ENCODE results near the gene KNG1.

The KNG1 gene

DNA sequence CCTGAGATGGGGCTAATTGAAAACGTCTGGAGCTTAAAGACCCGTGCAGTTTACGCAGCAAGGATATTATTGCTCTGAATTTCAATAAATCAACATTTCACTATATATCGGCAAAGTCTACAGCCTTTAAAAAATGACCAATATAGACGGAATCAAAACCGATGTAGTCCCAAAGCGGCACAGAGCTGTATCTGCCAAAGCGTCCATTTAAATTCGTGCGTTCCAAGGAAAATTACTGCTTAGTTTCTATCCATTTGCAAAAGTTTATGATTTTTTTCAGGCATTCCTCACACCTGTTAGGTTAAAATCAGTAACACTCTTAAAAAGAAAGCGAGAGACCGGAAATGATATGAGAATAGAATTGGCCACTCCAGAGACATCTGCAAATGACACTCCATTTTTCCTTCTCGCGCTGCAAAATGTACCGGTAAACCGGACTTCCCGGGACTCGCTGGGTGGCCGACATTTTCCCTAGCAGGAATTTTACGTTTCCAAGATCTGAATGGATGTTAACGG, 65.4 kb downstream of the KNG1 start:
- DNase-seq: no peak

DNA sequence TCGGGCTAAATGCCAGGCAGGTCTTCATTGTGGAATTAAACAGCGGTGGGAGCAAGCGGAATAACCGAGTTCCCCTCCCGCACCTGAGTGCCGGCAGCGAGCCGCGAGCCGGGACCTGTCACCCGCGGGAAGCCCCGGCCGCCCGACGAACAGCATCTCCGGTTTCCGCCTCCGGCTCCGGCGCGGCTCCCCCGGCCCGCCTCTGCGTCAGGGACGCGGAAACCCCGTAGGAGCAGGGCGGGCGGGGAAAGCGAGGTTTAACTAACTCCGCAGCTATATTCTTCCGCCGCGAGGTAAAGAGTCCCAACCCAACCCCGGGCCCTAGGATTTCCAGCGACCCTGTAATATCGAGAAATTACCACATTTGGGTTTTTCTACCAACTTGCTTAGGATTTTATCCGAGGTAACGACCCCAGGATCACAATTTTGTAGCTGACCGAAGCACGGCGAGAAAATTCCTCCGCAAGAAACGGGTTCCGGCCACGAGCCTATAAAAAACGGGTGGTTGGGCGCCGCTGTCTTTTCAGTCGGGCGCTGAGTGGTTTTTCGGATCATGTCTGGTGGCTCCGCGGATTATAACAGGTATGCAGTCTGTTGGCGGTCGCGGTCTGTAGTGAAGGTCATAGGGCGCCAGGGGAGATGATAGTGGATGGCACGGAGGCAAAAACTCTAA, 66.0 kb downstream of the KNG1 start, which contains the start of gene EIF4A2:
TSS of gene EIF4A2 (plus strand) at position 520 of the 673 bp plus-strand sequence. CDS start at position 554, 34 bp downstream.
- DNase-seq: peak; percentile 94

DNA sequence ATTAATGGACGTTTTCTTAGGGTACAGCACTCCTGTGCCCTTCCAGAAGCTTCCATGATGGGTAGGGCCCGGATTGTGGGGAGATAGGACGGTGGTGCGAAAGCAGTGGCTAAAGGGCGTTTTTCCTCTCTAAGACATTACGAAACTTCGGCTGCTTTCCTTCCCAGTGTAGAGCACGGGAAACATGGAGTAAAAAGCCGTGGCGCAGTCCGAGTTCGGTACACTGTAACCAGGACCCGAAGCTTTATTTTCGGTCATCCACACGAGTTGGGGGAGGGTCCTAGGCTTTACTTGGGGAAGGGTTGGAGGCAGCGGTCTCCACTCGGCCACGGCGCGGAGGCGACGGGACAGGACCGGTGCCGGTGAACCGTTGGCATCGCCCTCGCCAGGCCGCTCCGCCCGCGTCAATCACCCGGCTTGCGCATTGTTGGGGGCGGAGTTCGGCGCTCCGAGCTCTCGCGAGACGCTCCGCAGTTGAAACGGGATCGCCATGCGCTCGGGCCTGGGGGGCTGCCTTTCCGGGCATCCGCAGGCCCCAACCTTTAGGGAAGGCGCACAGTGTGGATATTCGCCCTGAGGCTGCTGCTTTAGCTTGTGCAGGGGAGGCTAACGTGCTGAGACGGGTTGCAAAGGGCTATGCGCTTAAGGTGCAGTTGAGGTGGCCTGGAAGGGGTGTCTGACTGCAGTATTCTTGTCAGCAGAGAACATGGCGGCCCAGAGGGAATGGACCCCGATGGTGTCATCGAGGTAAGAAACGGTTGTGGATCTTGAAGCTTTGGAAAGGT, 66.8 kb downstream of the KNG1 start:
- DNase-seq: peak; percentile 84

DNA sequence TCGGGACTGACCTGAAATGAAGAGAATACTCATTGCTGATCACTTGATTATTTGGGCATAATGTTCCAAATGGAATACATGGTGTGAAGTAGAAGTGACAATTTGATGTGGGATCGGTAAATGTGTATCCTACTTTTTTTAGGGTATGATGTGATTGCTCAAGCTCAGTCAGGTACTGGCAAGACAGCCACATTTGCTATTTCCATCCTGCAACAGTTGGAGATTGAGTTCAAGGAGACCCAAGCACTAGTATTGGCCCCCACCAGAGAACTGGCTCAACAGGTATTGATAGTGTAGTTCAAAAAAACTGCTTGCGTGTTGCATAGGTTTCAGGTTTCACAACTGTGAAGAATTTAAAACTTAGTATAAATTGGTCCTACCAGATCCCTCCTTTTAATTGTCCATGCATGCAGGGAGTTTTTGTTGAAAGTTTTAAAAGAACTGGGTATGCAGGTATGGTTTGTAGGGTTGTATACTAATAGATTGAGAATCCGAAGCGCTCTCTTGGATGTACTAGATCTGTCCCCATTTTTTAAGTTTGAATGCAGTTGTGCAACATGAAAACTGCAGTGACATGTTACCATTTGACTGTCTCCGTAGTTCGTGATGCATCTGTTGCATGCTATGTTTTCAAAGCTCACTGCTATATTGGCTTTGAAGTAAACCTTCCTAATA, 67.8 kb downstream of the KNG1 start:
- peak; percentile 37 for DNase-seq

DNA sequence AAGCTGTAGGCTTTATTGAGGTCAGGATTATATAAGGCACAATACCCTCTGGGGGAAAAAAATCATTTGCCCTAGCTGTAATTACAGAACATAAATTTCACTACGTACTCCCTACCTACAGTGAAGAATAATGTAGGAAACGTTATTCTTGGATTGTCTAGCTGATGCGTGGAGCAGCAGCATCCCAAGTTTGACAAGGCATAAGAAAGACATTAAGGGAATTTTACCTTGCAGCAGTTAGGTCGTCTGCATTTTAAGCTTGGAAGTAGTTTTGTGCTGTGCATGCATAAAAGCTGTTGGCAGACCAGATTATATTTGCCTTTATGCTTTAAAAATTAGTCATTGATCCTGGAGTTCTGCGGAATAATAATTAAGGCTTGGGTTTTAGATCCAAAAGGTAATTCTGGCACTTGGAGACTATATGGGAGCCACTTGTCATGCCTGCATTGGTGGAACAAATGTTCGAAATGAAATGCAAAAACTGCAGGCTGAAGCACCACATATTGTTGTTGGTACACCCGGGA, 68.4 kb downstream of the KNG1 start:
- peak; percentile 26 for DNase-seq

DNA sequence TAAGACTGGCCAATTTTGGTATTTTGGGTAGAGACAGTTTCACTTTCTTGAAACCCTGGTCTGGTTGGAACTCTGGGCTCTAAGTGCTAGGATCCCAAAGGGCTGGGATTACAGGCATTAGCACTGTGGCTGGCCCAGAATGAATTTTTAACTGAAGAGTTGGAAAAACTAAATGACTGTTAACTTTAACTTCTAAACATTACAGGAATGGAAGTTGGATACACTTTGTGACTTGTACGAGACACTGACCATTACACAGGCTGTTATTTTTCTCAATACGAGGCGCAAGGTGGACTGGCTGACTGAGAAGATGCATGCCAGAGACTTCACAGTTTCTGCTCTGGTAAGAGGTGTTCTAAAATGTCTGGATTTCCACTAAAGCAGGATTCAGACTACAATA, 69.8 kb downstream of the KNG1 start:
- DNase-seq: peak; percentile 15

DNA sequence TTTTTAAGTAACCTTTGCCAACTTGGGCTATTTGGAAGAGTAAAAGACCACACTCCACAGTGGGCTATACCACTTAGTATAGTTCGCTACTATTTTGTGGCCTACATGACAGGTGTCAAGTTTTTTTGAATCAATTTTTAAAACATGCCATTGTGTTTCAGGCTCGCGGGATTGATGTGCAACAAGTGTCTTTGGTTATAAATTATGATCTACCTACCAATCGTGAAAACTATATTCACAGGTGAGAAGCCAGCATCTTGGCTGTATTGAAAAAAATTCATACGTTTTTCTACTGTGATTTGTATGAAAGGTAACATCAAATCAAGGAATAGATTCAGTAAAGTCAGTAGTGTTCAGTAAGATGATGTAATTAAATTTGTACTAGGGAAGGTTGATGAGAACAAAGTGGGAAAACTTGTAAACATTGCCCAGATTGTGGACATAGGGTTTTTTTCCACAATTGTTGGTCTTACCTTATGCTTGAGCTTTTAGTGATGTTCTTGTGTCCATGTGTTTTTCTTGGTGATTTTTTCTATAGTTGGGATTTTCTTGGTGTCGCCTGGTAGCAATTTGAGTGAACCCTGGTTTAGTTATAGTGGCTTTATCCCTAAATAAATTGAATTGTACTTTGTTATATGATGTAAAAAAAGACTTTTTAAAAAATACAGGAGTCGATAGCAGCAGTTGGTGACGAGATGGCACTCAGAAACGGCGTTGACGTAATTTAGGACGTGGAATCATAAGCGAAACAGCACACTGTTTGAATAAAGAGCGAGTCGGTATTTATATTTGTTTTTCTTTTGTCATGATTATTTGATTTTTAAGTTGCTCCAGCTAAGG, 70.7 kb downstream of the KNG1 start:
- peak; percentile 22 for DNase-seq

DNA sequence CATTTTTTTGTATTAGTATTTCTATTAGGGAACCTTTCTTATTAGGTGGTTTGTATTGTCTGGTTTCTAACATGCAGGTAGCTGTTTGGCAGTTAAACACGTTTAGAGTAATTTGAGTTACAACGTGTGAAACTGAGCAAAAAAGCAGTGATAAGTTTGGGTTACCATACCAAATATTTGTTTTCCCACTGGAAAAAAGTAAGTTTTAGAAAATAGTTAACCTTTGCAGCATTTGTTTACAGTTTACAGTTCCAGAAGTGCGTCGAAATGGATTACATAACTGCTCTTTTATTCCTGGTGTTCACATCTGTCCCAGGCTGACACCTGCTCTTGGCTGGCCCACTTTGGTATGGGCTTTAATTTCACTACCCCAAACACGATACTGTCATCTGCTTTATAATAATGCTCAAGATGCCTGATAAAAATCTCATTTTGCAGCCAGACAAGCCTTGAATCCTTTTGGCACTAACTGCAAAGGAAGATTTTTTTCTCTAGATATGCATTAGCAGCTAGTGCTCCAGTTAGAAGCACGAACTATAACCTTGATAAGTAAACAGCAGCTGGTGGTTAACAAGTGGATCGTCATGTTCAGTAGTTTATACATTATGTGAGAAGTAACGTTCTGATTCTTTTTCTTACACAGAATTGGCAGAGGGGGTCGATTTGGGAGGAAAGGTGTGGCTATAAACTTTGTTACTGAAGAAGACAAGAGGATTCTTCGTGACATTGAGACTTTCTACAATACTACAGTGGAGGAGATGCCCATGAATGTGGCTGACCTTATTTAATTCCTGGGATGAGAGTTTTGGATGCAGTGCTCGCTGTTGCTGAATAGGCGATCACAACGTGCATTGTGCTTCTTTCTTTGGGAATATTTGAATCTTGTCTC, 71.6 kb downstream of the KNG1 start:
- peak; percentile 26 for DNase-seq

DNA sequence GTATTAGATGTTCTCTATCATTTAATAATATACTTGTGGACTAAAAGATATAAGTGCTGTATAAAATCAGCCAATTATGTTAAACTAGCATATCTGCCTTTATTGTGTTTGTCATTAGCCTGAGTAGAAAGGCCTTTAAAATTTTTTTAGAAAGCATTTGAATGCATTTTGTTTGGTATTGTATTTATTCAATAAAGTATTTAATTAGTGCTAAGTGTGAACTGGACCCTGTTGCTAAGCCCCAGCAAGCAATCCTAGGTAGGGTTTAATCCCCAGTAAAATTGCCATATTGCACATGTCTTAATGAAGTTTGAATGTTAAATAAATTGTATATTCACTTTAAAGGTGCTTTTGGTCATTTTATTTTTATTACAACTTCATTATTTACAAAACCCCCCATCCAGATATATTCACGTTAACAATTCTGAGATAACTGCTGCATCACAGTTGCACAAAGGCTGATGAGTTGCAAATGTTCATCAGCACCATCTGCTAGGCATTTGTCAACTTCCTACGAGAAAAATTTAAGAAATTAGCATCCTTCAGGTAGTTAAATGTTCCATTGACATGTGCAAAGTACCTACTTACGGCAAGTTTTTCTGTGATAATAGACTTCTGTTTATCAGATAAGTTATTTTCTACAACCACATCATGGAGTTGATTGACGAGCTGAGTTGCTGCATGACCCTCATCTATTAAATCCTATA, 72.5 kb downstream of the KNG1 start:
- DNase-seq: peak; percentile 53

DNA sequence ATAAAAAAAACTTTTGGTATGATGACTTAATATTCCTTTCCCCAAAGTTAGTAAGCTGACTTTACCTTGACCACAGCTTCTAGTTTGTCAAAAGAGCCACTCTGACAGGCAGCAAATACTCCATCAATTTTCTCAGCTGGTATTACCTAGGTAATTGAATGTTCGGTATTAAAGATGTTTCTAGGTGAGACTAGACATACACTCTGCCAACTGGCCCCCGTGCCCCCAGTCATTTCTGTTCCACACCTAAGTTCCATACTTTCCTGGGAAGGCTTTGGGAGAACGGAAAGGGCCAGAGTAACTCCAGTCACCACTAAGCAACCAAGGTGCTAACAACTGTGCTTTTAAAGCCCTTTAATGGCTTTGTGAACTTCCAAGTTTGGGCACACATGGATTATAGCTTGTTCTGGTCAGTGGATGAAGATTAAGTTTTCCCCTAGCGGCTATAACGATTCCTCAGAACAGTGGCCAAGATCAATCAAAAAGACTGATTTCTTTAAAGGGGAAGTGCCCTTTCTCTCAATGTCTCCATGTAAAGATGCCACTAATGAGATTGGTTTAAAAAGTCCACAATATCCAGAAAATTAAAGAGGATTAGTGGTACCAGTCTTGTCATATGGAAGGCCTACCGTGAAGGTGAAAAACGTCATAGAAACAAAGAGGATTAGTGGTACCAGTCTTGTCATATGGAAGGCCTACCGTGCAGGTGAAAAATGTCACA, 73.3 kb downstream of the KNG1 start:
- DNase-seq: peak; percentile 63
